Keratinocyte (primary cell): Measurements from ENCODE around the gene TPPP3. TPM values are rescaled to one million over a fixed set of nuclear protein-coding genes. Genes with fewer than 3 reads are reported as not detected.

Experiments used
- DNase-seq: peaks from one replicate; pipeline ENCODE4 v3.0.0-alpha.2; 2011; ENCODE audit warnings: low read depth, missing footprints, low spot score
- FAIRE-seq: peaks from 2 replicates; lab custom pipeline; 2011; peaks lifted over from hg19 to GRCh38; lab: Jason Lieb, UNC
- H2AFZ ChIP-seq: 2 replicates; pipeline ENCODE4 v1.6.0; 2012; ENCODE audit warnings: low read length, control low read depth, inconsistent platforms; ENCODE audit not compliant: control insufficient read depth
- H3K27ac ChIP-seq: 2 replicates; pipeline ENCODE4 v1.5.1; 2011; ENCODE audit warnings: low read length; ENCODE audit not compliant: control insufficient read depth, insufficient read depth
- H3K27me3 ChIP-seq: 3 replicates; pipeline ENCODE4 v1.6.0; 2011; ENCODE audit warnings: low read length; ENCODE audit not compliant: control insufficient read depth, insufficient read depth; ENCODE audit errors: extremely low read depth
- H3K36me3 ChIP-seq, 2 experiments: 2 replicates in 1 of 2; 3 replicates in 1 of 2; pipeline ENCODE4 v1.5.1; 2011; ENCODE audit warnings: low read length in 2 of 2, mild to moderate bottlenecking in 1 of 2; ENCODE audit not compliant: control insufficient read depth in 2 of 2, insufficient read depth in 2 of 2; ENCODE audit errors: extremely low read depth in 1 of 2
- H3K4me1 ChIP-seq: 3 replicates; pipeline ENCODE4 v1.5.1; 2011; ENCODE audit warnings: low read length; ENCODE audit not compliant: control insufficient read depth, insufficient read depth; ENCODE audit errors: extremely low read depth
- H3K4me2 ChIP-seq: 3 replicates; pipeline ENCODE4 v1.6.0; 2011; ENCODE audit warnings: low read depth, low read length; ENCODE audit not compliant: control insufficient read depth, insufficient read depth; ENCODE audit errors: extremely low read depth
- H3K4me3 ChIP-seq, 3 experiments: fragments of 200-600 bp in 1 of 3; sonication (generic) in 1 of 3; 2 replicates in 2 of 3; 3 replicates in 1 of 3; pipeline ENCODE4 v1.5.1; 2011 to 2016; ENCODE audit warnings: low read length in 3 of 3, mild to moderate bottlenecking in 3 of 3, control low read depth in 2 of 3, inconsistent platforms in 1 of 3, low read depth in 1 of 3, mixed read lengths in 1 of 3, mixed run types in 1 of 3, moderate library complexity in 1 of 3; ENCODE audit not compliant: control insufficient read depth in 2 of 3, insufficient read depth in 2 of 3; ENCODE audit errors: extremely low read depth in 1 of 3
- H3K79me2 ChIP-seq: 2 replicates; pipeline ENCODE4 v1.6.0; 2012; ENCODE audit warnings: low read length; ENCODE audit not compliant: control insufficient read depth, insufficient read depth
- H3K9ac ChIP-seq: 3 replicates; pipeline ENCODE4 v1.6.0; 2011; ENCODE audit warnings: low read length; ENCODE audit not compliant: control insufficient read depth, insufficient read depth; ENCODE audit errors: extremely low read depth
- H3K9me1 ChIP-seq: 3 replicates; pipeline ENCODE4 v1.6.0; 2011; ENCODE audit warnings: low read length; ENCODE audit not compliant: control insufficient read depth, insufficient read depth; ENCODE audit errors: extremely low read depth
- H3K9me3 ChIP-seq: 2 replicates; pipeline ENCODE4 v1.5.1; 2012; ENCODE audit warnings: low read depth, low read length; ENCODE audit not compliant: control insufficient read depth
- H4K20me1 ChIP-seq: 3 replicates; pipeline ENCODE4 v1.6.0; 2011; ENCODE audit warnings: low read length; ENCODE audit not compliant: control insufficient read depth, insufficient read depth; ENCODE audit errors: extremely low read depth
- CTCF ChIP-seq, 3 experiments: IDR thresholded peaks in 1 of 3; conservative IDR thresholded peaks in 1 of 3; optimal IDR thresholded peaks in 1 of 3; 2 replicates in 2 of 3; 3 replicates in 1 of 3; pipeline versions ENCODE3 to v1.5.1; 2011; ENCODE audit warnings: low read length in 3 of 3, mild to moderate bottlenecking in 3 of 3, moderate library complexity in 2 of 3, control low read depth in 1 of 3, inconsistent platforms in 1 of 3; ENCODE audit not compliant: insufficient read depth in 2 of 3; ENCODE audit errors: extremely low read depth in 1 of 3
- EZH2 ChIP-seq: IDR thresholded peaks from one replicate; pipeline ENCODE4 v1.6.1; 2012; ENCODE audit warnings: inconsistent platforms, mild to moderate bottlenecking, low read length, moderate library complexity
- dilution Hi-C: fragments of 300-500 bp; cut with MboI; formaldehyde crosslinking; loops from one replicate; pipeline ENCODE4 v1.7.0; 2020; ENCODE audit warnings: low sequenced_read_pairs; ENCODE audit not compliant: extremely low pct_ligation_motif_present
- polyA plus RNA-seq, 5 experiments: library from polyadenylated mRNA; depleted of rRNA in 3 of 5; stranded (reverse) in 3 of 5; stranded (forward) in 1 of 5; unstranded in 1 of 5; fragments of >200 nt; gene quantifications; 1 replicate in 1 of 5; 2 replicates in 3 of 5; 3 replicates in 1 of 5; pipeline versions ENCODE4 v1.2.1 to v1.2.3, GENCODE V29; 2011 to 2012; ENCODE audit warnings: missing spikeins in 2 of 5, low read depth in 1 of 5, low replicate concordance in 1 of 5

Gene TPPP3
- polyA plus RNA-seq, 1 donor (not counting 4 experiments of a cell fraction or from before 2014, with no cell fraction given): 0.96 TPM

- Histone ChIP-seq H3K9me1 (no peaks in the 10 kb centered on the region), H3K79me2 (no peaks in the 10 kb centered on the region), H2AFZ (no peak overlapping the region), H3K4me2 (no peak overlapping the region), H3K9ac (no peak overlapping the region), H4K20me1 (no peaks in the 10 kb centered on the region), H3K27ac (no peak overlapping the region), H3K9me3 (no peaks in the 10 kb centered on the region), H3K36me3 (no peaks in the 10 kb centered on the region), H3K27me3 (peaks cover under 1% of the 10 kb centered on the region), H3K4me3 (no peak overlapping the region), H3K4me1 (peaks cover 38% of the 10 kb centered on the region)
- no peak for DNase-seq
- FAIRE-seq: no peak
- dilution Hi-C loops: no loop called here
- TF ChIP-seq CTCF (optimal IDR thresholded peaks at IDR 0.05 in 1 of 3, IDR thresholded peaks at IDR 0.05 in 1 of 3, conservative IDR thresholded peaks at IDR 0.05 in 1 of 3; ENCODE audit: extremely low read depth in 1 of 3, insufficient read depth in 2 of 3, low read length in 3 of 3) (peak in 2 of 3 experiments; percentile 23 to 42), EZH2 (no peak)
Observed at GRCh38 chr16:67399218-67399733, 6.0 kb upstream of the TPPP3 start.

- Histone ChIP-seq H3K4me1 (peaks cover 32% of the 10 kb centered on the region), H3K4me3 (no peak overlapping the region), H2AFZ (no peak overlapping the region), H3K9me3 (no peaks in the 10 kb centered on the region), H3K27me3 (peaks cover 7% of the 10 kb centered on the region), H4K20me1 (no peaks in the 10 kb centered on the region), H3K4me2 (no peak overlapping the region), H3K79me2 (no peaks in the 10 kb centered on the region), H3K27ac (no peak overlapping the region), H3K36me3 (no peaks in the 10 kb centered on the region), H3K9ac (no peak overlapping the region), H3K9me1 (no peaks in the 10 kb centered on the region)
- dilution Hi-C loops: no loop called here
- TF ChIP-seq EZH2: no peak
- TF ChIP-seq CTCF (optimal IDR thresholded peaks at IDR 0.05 in 1 of 3, IDR thresholded peaks at IDR 0.05 in 1 of 3, conservative IDR thresholded peaks at IDR 0.05 in 1 of 3; ENCODE audit: extremely low read depth in 1 of 3, insufficient read depth in 2 of 3, low read length in 3 of 3): no peak
- FAIRE-seq: no peak
- no peak for DNase-seq
Observed at GRCh38 chr16:67398546-67399217, 5.4 kb upstream of the TPPP3 start.
